ENCODE results near the gene PSTK. TPM values are rescaled to one million over a fixed set of nuclear protein-coding genes. Genes with fewer than 3 reads are reported as not detected.

Gene PSTK
- total RNA-seq, 1 donor from 2014 or later = not detected

DNA sequence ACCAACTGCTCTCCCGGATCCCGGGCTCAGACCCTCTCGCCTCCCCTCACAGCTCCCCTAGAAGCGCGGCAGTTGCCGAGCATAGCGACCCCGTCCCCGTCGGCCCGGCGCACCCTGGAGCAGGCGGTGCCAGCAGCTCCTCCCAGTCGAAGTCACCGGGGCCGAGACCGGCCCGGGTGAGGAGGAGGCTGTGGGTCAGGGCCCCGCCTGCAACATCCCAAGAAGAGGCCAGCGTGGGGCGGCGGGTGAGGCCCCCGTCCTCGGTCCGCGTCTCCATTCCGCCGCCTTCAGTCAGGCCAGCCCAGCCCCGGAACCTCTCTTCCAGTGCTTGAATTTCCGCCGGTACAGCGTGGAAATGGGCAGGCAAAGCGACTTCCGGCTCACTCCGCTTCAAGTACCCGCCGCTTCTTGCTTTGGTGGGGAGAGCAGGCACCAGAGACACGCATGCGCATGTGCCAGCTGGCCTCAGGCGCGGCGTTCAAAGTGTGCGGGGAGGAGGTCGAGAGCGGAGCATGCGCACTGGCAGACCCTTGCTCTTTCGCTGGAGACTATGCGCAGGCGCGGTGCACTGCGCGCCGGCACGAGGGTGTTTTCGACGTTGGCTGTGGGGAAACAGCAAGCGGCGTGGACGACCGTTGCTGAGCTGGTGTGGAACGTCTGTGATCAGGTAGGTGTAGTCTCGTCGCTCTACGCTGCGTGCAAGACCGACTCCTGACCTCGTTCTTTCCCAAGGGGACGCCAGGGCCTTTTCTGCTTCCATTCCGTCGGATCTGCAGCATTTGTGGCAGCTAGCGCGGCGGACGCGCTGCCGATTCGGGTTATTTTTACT lies 26.1 kb upstream of the PSTK start, which contains the start of gene C10orf88:
TSS of gene C10orf88 (minus strand) at position 326 of the 829 bp plus-strand sequence. CDS start at position 277, 49 bp downstream.
- peak within 1 kb of the TSS; percentile 76 to 97 for H3K4me3 ChIP-seq
- H3K27me3 ChIP-seq = no peaks in the 10 kb centered on the region
- peak within 1 kb of the TSS; percentile 70 to 75 for H3K27ac ChIP-seq
- intact Hi-C loops (cut with DNase I) = loop anchor here (1.0 kb wide), 3 partner anchors 26 to 200 kb away; partner anchors contain the start of genes BUB3, IKZF5 and PSTK
- TF ChIP-seq, protein P1, sequence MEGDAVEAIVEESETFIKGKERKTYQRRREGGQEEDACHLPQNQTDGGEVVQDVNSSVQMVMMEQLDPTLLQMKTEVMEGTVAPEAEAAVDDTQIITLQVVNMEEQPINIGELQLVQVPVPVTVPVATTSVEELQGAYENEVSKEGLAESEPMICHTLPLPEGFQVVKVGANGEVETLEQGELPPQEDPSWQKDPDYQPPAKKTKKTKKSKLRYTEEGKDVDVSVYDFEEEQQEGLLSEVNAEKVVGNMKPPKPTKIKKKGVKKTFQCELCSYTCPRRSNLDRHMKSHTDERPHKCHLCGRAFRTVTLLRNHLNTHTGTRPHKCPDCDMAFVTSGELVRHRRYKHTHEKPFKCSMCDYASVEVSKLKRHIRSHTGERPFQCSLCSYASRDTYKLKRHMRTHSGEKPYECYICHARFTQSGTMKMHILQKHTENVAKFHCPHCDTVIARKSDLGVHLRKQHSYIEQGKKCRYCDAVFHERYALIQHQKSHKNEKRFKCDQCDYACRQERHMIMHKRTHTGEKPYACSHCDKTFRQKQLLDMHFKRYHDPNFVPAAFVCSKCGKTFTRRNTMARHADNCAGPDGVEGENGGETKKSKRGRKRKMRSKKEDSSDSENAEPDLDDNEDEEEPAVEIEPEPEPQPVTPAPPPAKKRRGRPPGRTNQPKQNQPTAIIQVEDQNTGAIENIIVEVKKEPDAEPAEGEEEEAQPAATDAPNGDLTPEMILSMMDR (IDR thresholded peaks at IDR 0.05) = no peak
- peaks cover 0 to 5% of the 10 kb centered on the region in 2 donors for H3K4me1 ChIP-seq
- peak; percentile 88 to 98 for DNase-seq (ENCODE audit: low spot score in 2 of 2)
- H3K9me3 ChIP-seq = no peaks in the 10 kb centered on the region
- H3K36me3 ChIP-seq = no peaks in the 10 kb centered on the region

DNA sequence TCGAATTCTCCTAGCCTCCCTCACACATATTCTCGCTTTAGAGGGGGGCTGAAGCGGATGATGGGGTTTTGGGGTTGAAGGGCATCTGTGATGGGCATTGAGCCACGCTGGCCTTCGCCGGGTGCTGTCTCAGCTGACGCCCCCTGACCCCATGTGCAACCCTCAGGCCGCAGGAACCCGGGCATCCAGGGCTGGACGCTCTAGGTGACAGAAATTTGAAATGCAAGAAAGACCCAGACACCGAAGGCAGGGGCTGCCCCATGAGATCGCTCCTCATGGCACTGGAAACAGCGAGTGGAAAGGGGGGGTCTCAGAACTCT lies 25.5 kb upstream of the PSTK start:
- TF ChIP-seq, protein P1 (IDR thresholded peaks at IDR 0.05) = no peak
- intact Hi-C loops (cut with DNase I) = loop anchor here (1.0 kb wide), 3 partner anchors 26 to 200 kb away; partner anchors contain the start of genes BUB3, IKZF5 and PSTK
- DNase-seq (ENCODE audit: low spot score in 2 of 2) = no peak
- Histone ChIP-seq H3K27ac (no peak overlapping the region), H3K27me3 (no peaks in the 10 kb centered on the region), H3K9me3 (no peaks in the 10 kb centered on the region), H3K4me3 (peak overlapping the region; percentile 76 to 97), H3K4me1 (peaks cover 0 to 5% of the 10 kb centered on the region in 2 donors), H3K36me3 (no peaks in the 10 kb centered on the region)

DNA sequence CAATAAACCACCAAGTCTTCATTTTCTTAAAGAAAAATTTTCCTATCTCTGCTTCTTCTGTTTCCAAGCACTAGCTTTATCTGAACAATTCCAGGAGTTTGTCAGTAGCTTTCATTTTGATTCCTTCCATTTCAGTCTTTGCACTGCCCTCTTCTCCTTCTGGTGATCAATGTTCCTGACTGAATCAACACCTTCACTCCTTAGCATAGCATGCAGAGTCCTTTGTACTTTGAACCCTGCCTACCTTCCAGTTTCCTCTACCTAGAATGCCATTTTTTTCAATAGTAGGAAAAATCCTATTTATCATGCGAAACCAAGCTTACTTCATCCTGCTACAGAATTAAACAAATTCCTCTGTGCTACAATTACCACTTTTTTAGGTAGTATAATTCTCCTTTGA lies 24.3 kb upstream of the PSTK start:
- Histone ChIP-seq H3K27me3 (no peaks in the 10 kb centered on the region), H3K27ac (no peak overlapping the region), H3K4me3 (no peak overlapping the region), H3K4me1 (peaks cover 0 to 5% of the 10 kb centered on the region in 2 donors), H3K36me3 (no peaks in the 10 kb centered on the region), H3K9me3 (no peaks in the 10 kb centered on the region)
- intact Hi-C loops (cut with DNase I) = no loop called here
- DNase-seq (ENCODE audit: low spot score in 2 of 2) = no peak
- TF ChIP-seq, protein P1 (IDR thresholded peaks at IDR 0.05) = no peak

DNA sequence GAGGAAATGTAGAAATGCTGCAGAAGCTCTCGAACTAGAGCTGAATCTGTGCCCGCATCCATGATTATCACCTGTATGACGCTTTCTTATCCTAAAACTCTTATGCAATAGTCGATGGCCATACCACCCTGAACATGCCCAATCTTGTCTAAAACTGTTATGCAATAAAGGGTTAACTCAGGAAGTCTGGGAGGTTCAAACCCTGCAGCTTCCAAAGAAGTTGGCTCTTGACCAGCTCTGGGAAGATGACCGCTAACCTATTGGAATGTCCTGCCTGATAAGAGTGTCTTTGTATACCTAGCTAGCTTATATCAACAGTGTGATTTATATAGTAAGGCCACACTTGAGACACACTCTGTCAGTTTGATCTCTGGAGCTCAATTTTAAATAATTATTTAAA lies 22.7 kb upstream of the PSTK start:
- intact Hi-C loops (cut with DNase I) = no loop called here
- Histone ChIP-seq H3K36me3 (no peaks in the 10 kb centered on the region), H3K9me3 (no peaks in the 10 kb centered on the region), H3K4me1 (peaks cover 0 to 5% of the 10 kb centered on the region in 2 donors), H3K27ac (no peak overlapping the region), H3K4me3 (no peak overlapping the region), H3K27me3 (no peaks in the 10 kb centered on the region)
- TF ChIP-seq, protein P1 (IDR thresholded peaks at IDR 0.05) = no peak
- DNase-seq (ENCODE audit: low spot score in 2 of 2) = no peak

DNA sequence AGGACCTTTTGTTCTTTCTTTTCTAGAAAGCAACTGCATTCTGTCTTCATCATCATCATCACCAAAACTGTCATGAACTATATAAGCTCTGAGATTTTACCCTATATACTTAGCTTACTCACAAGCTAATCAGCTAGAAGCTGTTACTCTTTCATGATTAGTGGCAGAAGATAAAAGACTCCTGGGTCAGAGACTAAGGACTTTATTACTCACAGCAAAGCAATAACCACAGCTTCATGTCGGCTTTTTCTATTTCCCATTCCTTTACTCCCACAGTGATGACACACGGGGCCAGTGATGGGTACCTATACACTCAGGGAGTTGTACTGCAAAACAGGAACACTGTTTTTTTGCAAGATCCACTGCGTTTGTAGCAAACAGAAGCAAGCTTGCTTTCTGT lies 17.8 kb upstream of the PSTK start:
- no peak overlapping the region for H3K27ac ChIP-seq
- TF ChIP-seq, protein P1 (IDR thresholded peaks at IDR 0.05) = no peak
- intact Hi-C loops (cut with DNase I) = no loop called here

More for the DNA sequence above, 17.8 kb upstream of the PSTK start:
- no peak for DNase-seq (ENCODE audit: low spot score in 2 of 2)
- Histone ChIP-seq H3K9me3 (peaks cover 0 to 25% of the 10 kb centered on the region in 2 donors), H3K36me3 (peaks cover 0 to 7% of the 10 kb centered on the region in 2 donors), H3K4me1 (no peaks in the 10 kb centered on the region), H3K4me3 (no peak overlapping the region), H3K27me3 (no peaks in the 10 kb centered on the region)

Measured in ascending aorta (tissue), 2 donors.